Astrocyte (in vitro differentiated cells and primary cell): ENCODE results near the gene RAB22A. TPM values are rescaled to one million over a fixed set of nuclear protein-coding genes. Genes with fewer than 3 reads are reported as not detected.

Experiments used
- DNase-seq: peaks from one replicate; pipeline ENCODE4 v3.0.0-alpha.2; 2010; ENCODE audit warnings: low read depth
- FAIRE-seq: peaks from 2 replicates; lab custom pipeline; 2011; peaks lifted over from hg19 to GRCh38; lab: Jason Lieb, UNC
- H2AFZ ChIP-seq: 2 replicates; pipeline ENCODE4 v1.6.0; 2012; ENCODE audit warnings: low read depth, low read length, inconsistent platforms
- H3K27ac ChIP-seq: 2 replicates; pipeline ENCODE4 v1.5.1; 2011; ENCODE audit warnings: low read depth, low read length, inconsistent platforms
- H3K27me3 ChIP-seq: 2 replicates; pipeline ENCODE4 v1.6.0; 2011; ENCODE audit warnings: low read length, inconsistent platforms; ENCODE audit not compliant: insufficient read depth
- H3K36me3 ChIP-seq: 2 replicates; pipeline ENCODE4 v1.5.1; 2011; ENCODE audit warnings: low read length, inconsistent platforms; ENCODE audit not compliant: insufficient read depth
- H3K4me1 ChIP-seq: 2 replicates; pipeline ENCODE4 v1.5.1; 2011; ENCODE audit warnings: low read length, inconsistent platforms; ENCODE audit not compliant: insufficient read depth
- H3K4me2 ChIP-seq: 2 replicates; pipeline ENCODE4 v1.6.0; 2012; ENCODE audit warnings: low read length, inconsistent platforms
- H3K4me3 ChIP-seq: 2 replicates; pipeline ENCODE4 v1.5.1; 2011; ENCODE audit warnings: low read depth, mild to moderate bottlenecking, low read length, inconsistent platforms; ENCODE audit not compliant: insufficient read depth
- H3K79me2 ChIP-seq: 2 replicates; pipeline ENCODE4 v1.6.0; 2012; ENCODE audit warnings: mild to moderate bottlenecking, low read length, inconsistent platforms; ENCODE audit not compliant: insufficient read depth
- H3K9ac ChIP-seq: 2 replicates; pipeline ENCODE4 v1.6.0; 2012; ENCODE audit warnings: mild to moderate bottlenecking, low read length, inconsistent platforms
- H3K9me3 ChIP-seq: 2 replicates; pipeline ENCODE4 v1.5.1; 2012; ENCODE audit warnings: low read depth, mild to moderate bottlenecking, low read length, inconsistent platforms; ENCODE audit not compliant: insufficient read depth
- H4K20me1 ChIP-seq: 2 replicates; pipeline ENCODE4 v1.6.0; 2012; ENCODE audit warnings: low read length, inconsistent platforms; ENCODE audit not compliant: insufficient read depth
- H3K27ac Mint-ChIP-seq: one replicate; pipeline ENCODE4 v1.8.0; 2021; ENCODE audit warnings: mild to moderate bottlenecking, mixed read lengths; ENCODE audit not compliant: unreplicated experiment
- H3K27me3 Mint-ChIP-seq: one replicate; pipeline ENCODE4 v1.8.0; 2021; ENCODE audit warnings: low read depth, mixed read lengths; ENCODE audit not compliant: unreplicated experiment
- H3K36me3 Mint-ChIP-seq: one replicate; pipeline ENCODE4 v1.8.0; 2021; ENCODE audit warnings: low read depth, mixed read lengths; ENCODE audit not compliant: unreplicated experiment
- H3K4me1 Mint-ChIP-seq: one replicate; pipeline ENCODE4 v1.8.0; 2021; ENCODE audit warnings: low read depth, mixed read lengths; ENCODE audit not compliant: unreplicated experiment
- H3K4me3 Mint-ChIP-seq: one replicate; pipeline ENCODE4 v1.8.0; 2021; ENCODE audit warnings: mild to moderate bottlenecking, moderate library complexity, mixed read lengths; ENCODE audit not compliant: unreplicated experiment
- H3K9me3 Mint-ChIP-seq: one replicate; pipeline ENCODE4 v1.8.0; 2021; ENCODE audit warnings: mild to moderate bottlenecking, mixed read lengths; ENCODE audit not compliant: unreplicated experiment
- EZH2 ChIP-seq: IDR thresholded peaks from 2 replicates; pipeline ENCODE4 v1.6.1; 2012; ENCODE audit warnings: mild to moderate bottlenecking, low read length, inconsistent platforms; ENCODE audit not compliant: insufficient read depth
- total RNA-seq: library from RNA; stranded (reverse); gene quantifications from 2 replicates; pipeline ENCODE4 v1.2.1, GENCODE V29; 2021
- TF ChIP-seq, protein P1 (sequence below): IDR thresholded peaks from 2 replicates; pipeline ENCODE4 v1.5.1; 2011; ENCODE audit warnings: low read depth, mild to moderate bottlenecking, inconsistent platforms, low read length, moderate library complexity; ENCODE audit not compliant: insufficient read depth

RAB22A gene
- total RNA-seq, 1 donor from 2014 or later = 16.6 TPM

DNA sequence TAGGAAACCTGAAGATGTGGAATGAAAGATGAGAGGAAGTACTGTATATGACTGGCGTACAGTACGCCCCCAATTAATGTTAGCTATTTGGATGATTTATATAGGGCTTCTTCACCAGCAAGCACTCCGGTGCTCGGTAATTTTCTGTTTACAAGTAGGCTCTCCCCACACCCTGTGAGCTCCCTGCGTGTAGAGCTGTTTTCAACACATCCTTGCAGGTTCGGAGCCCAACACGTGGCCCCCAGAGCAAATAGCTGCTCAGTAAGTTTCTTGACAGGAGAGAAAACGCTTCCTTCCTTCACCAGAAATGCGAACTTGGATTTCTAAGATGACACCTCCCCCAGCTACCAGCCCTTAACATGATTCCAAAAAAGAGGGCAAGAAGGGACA lies 1.2 kb upstream of the RAB22A start:
- H2AFZ ChIP-seq = no peak overlapping the region
- Mint-ChIP-seq H3K4me3 (peak overlapping the region; percentile 87), H3K9me3 (no peaks in the 10 kb centered on the region), H3K27ac (peak overlapping the region; percentile 62), H3K36me3 (peaks cover 13% of the 10 kb centered on the region), H3K4me1 (peaks cover 26% of the 10 kb centered on the region), H3K27me3 (no peaks in the 10 kb centered on the region)
- H3K79me2 ChIP-seq = peaks cover 71% of the 10 kb centered on the region
- H3K27ac ChIP-seq = peak overlapping the region; percentile 84
- peaks cover 13% of the 10 kb centered on the region for H4K20me1 ChIP-seq
- FAIRE-seq = no peak
- peaks cover 15% of the 10 kb centered on the region for H3K4me1 ChIP-seq
- H3K4me3 ChIP-seq = peak overlapping the region; percentile 82
- H3K9me3 ChIP-seq = no peaks in the 10 kb centered on the region
- H3K27me3 ChIP-seq = no peaks in the 10 kb centered on the region
- H3K4me2 ChIP-seq = peak overlapping the region; percentile 91
- no peak for DNase-seq
- H3K36me3 ChIP-seq = peaks cover 7% of the 10 kb centered on the region
- no peak for TF ChIP-seq EZH2
- TF ChIP-seq, protein P1, sequence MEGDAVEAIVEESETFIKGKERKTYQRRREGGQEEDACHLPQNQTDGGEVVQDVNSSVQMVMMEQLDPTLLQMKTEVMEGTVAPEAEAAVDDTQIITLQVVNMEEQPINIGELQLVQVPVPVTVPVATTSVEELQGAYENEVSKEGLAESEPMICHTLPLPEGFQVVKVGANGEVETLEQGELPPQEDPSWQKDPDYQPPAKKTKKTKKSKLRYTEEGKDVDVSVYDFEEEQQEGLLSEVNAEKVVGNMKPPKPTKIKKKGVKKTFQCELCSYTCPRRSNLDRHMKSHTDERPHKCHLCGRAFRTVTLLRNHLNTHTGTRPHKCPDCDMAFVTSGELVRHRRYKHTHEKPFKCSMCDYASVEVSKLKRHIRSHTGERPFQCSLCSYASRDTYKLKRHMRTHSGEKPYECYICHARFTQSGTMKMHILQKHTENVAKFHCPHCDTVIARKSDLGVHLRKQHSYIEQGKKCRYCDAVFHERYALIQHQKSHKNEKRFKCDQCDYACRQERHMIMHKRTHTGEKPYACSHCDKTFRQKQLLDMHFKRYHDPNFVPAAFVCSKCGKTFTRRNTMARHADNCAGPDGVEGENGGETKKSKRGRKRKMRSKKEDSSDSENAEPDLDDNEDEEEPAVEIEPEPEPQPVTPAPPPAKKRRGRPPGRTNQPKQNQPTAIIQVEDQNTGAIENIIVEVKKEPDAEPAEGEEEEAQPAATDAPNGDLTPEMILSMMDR = no peak
- peak overlapping the region; percentile 95 for H3K9ac ChIP-seq

- FAIRE-seq (no peak), DNase-seq (peak; percentile 4)
- H3K79me2 ChIP-seq = peaks cover 71% of the 10 kb centered on the region
- peak overlapping the region; percentile 91 for H3K4me2 ChIP-seq
- H3K9me3 ChIP-seq = no peaks in the 10 kb centered on the region
- H3K9ac ChIP-seq = peak overlapping the region; percentile 95
- no peaks in the 10 kb centered on the region for H3K27me3 Mint-ChIP-seq
- peak overlapping the region; percentile 84 for H3K27ac ChIP-seq
- peak overlapping the region; percentile 87 for H3K4me3 Mint-ChIP-seq
- H2AFZ ChIP-seq = peak overlapping the region; percentile 86
- peaks cover 19% of the 10 kb centered on the region for H4K20me1 ChIP-seq
- H3K9me3 Mint-ChIP-seq = no peaks in the 10 kb centered on the region
- H3K4me1 ChIP-seq = peaks cover 15% of the 10 kb centered on the region
- no peaks in the 10 kb centered on the region for H3K27me3 ChIP-seq
- peaks cover 14% of the 10 kb centered on the region for H3K36me3 ChIP-seq
- H3K36me3 Mint-ChIP-seq = peaks cover 16% of the 10 kb centered on the region
- H3K4me1 Mint-ChIP-seq = peaks cover 27% of the 10 kb centered on the region
- peak overlapping the region; percentile 89 for H3K27ac Mint-ChIP-seq
- peak overlapping the region; percentile 82 for H3K4me3 ChIP-seq
- TF ChIP-seq, protein P1 = no peak
- no peak for TF ChIP-seq EZH2
These were observed 611 bp upstream of the RAB22A start for GRCh38 chr20:58308680-58309527.

DNA sequence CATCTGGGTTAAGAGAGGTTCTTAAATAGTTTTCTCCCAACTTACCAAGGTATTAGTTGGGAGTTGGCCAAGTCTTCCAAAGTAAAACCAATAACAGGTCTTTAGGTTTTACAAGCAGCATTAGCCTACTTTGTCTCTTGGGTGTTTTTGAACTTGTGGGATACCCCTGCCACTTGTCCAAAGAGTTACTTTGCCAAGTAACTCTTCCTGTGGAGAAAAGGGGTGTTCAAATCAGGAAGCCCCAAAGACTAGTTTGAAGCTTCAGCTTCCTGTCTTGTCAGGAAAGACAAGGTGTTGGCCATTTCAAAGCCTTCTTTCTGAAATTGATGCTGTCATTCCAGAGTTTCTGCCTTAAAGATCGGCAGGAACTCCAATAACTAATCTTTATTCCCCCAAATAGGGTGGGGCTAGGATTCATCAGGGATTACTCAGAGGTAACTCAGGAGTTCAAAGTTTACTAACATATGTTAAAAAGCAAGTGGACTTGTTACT lies 822 bp downstream of the RAB22A start:
- H3K27me3 Mint-ChIP-seq = no peaks in the 10 kb centered on the region
- peak overlapping the region; percentile 70 for H3K4me3 ChIP-seq
- TF ChIP-seq, protein P1 = no peak
- H3K36me3 ChIP-seq = peaks cover 17% of the 10 kb centered on the region
- peaks cover 25% of the 10 kb centered on the region for H3K4me1 Mint-ChIP-seq
- peaks cover 29% of the 10 kb centered on the region for H4K20me1 ChIP-seq
- H3K27me3 ChIP-seq = no peaks in the 10 kb centered on the region
- H3K79me2 ChIP-seq = peaks cover 71% of the 10 kb centered on the region
- H3K4me1 ChIP-seq = peaks cover 15% of the 10 kb centered on the region
- peak overlapping the region; percentile 87 for H3K27ac ChIP-seq
- FAIRE-seq (no peak), DNase-seq (peak; percentile 8)
- peaks cover 20% of the 10 kb centered on the region for H3K36me3 Mint-ChIP-seq
- peak overlapping the region; percentile 97 for H3K4me2 ChIP-seq
- peak overlapping the region; percentile 78 for H2AFZ ChIP-seq
- peak overlapping the region; percentile 92 for H3K4me3 Mint-ChIP-seq
- H3K9me3 ChIP-seq = no peaks in the 10 kb centered on the region
- no peaks in the 10 kb centered on the region for H3K9me3 Mint-ChIP-seq
- H3K27ac Mint-ChIP-seq = peak overlapping the region; percentile 91
- H3K9ac ChIP-seq = peak overlapping the region; percentile 95
